ENCODE measurements around the gene NBEAL1. TPM values are rescaled to one million over a fixed set of nuclear protein-coding genes. Genes with fewer than 3 reads are reported as not detected.
"Not testable (repeated sequence)": the region's sequence is repeated elsewhere in the genome, so short reads cannot be mapped to it uniquely, and the experiment has no call there.

Gene NBEAL1
- total and polyA plus RNA-seq, 4 donors = 3.4 to 43.9 (median 17.7) TPM

GRCh38 chr2:203135105-203135504 is 120.4 kb downstream of the NBEAL1 start:
- Histone ChIP-seq H3K27ac (ENCODE audit: low read depth, low read length) (no peak overlapping the region), H3K9me3 (ENCODE audit: control insufficient read depth, insufficient read depth, low read length) (no peaks in the 10 kb centered on the region), H3K4me1 (ENCODE audit: control insufficient read depth, insufficient read depth, low read length) (no peaks in the 10 kb centered on the region), H3K36me3 (ENCODE audit: control insufficient read depth, insufficient read depth, low read length) (no peaks in the 10 kb centered on the region), H3K4me3 (ENCODE audit: low read depth, low read length) (no peak overlapping the region), H3K27me3 (ENCODE audit: control insufficient read depth, insufficient read depth, low read length) (no peaks in the 10 kb centered on the region)
- DNase-seq (ENCODE audit: low read depth in 4 of 6, low spot score in 6 of 6) = no peak
- 96% methylated on average over 3 of the region's 4 CpGs for WGBS (ENCODE audit: insufficient coverage)

- Histone ChIP-seq H3K27ac (ENCODE audit: low read depth, low read length) (no peak overlapping the region), H3K36me3 (ENCODE audit: control insufficient read depth, insufficient read depth, low read length) (peaks cover 2% of the 10 kb centered on the region), H3K4me1 (ENCODE audit: control insufficient read depth, insufficient read depth, low read length) (no peaks in the 10 kb centered on the region), H3K4me3 (ENCODE audit: low read depth, low read length) (no peak overlapping the region), H3K9me3 (ENCODE audit: control insufficient read depth, insufficient read depth, low read length) (no peaks in the 10 kb centered on the region), H3K27me3 (ENCODE audit: control insufficient read depth, insufficient read depth, low read length) (no peaks in the 10 kb centered on the region)
- DNase-seq (ENCODE audit: low read depth in 4 of 6, low spot score in 6 of 6) = peak in 2 of 6 donors; percentile 14 to 27
Measured at GRCh38 chr2:203143391-203143790, 128.7 kb downstream of the NBEAL1 start.

GRCh38 chr2:203149194-203149593 is 134.5 kb downstream of the NBEAL1 start:
- peaks cover 4% of the 10 kb centered on the region for H3K9me3 ChIP-seq (ENCODE audit: control insufficient read depth, insufficient read depth, low read length)
- H3K36me3 ChIP-seq (ENCODE audit: control insufficient read depth, insufficient read depth, low read length) = peaks cover 5% of the 10 kb centered on the region
- H3K4me3 ChIP-seq (ENCODE audit: low read depth, low read length) = no peak overlapping the region
- no peaks in the 10 kb centered on the region for H3K27me3 ChIP-seq (ENCODE audit: control insufficient read depth, insufficient read depth, low read length)
- H3K4me1 ChIP-seq (ENCODE audit: control insufficient read depth, insufficient read depth, low read length) = no peaks in the 10 kb centered on the region
- no peak for DNase-seq (ENCODE audit: low read depth in 4 of 6, low spot score in 6 of 6)
- WGBS (ENCODE audit: insufficient coverage) = no CpG with 5 or more reads among the region's 1 CpG
- no peak overlapping the region for H3K27ac ChIP-seq (ENCODE audit: low read depth, low read length)

GRCh38 chr2:203155406-203155805 is 140.7 kb downstream of the NBEAL1 start:
- Histone ChIP-seq H3K36me3 (ENCODE audit: control insufficient read depth, insufficient read depth, low read length) (peaks cover 6% of the 10 kb centered on the region), H3K27me3 (ENCODE audit: control insufficient read depth, insufficient read depth, low read length) (no peaks in the 10 kb centered on the region), H3K4me3 (ENCODE audit: low read depth, low read length) (no peak overlapping the region), H3K9me3 (ENCODE audit: control insufficient read depth, insufficient read depth, low read length) (no peaks in the 10 kb centered on the region), H3K27ac (ENCODE audit: low read depth, low read length) (no peak overlapping the region), H3K4me1 (ENCODE audit: control insufficient read depth, insufficient read depth, low read length) (no peaks in the 10 kb centered on the region)
- DNase-seq (ENCODE audit: low read depth in 4 of 6, low spot score in 6 of 6) = no peak
- WGBS (ENCODE audit: insufficient coverage) = 40% methylated on average over 1 of the region's 1 CpG

- not testable (repeated sequence) for H3K27ac ChIP-seq (ENCODE audit: low read depth, low read length); H3K4me3 ChIP-seq (ENCODE audit: low read depth, low read length); H3K27me3 ChIP-seq (ENCODE audit: control insufficient read depth, insufficient read depth, low read length); H3K9me3 ChIP-seq (ENCODE audit: control insufficient read depth, insufficient read depth, low read length); H3K36me3 ChIP-seq (ENCODE audit: control insufficient read depth, insufficient read depth, low read length); DNase-seq (ENCODE audit: low read depth in 4 of 6, low spot score in 6 of 6); H3K4me1 ChIP-seq (ENCODE audit: control insufficient read depth, insufficient read depth, low read length)
- WGBS (ENCODE audit: insufficient coverage) = no CpG with 5 or more reads among the region's 5 CpGs
Measured at GRCh38 chr2:203162722-203163121, 148.0 kb downstream of the NBEAL1 start.

- 100% methylated on average over 1 of the region's 1 CpG for WGBS (ENCODE audit: insufficient coverage)
Measured at GRCh38 chr2:203164311-203164935, 149.7 kb downstream of the NBEAL1 start.

GRCh38 chr2:203167751-203168150 is 153.1 kb downstream of the NBEAL1 start:
- Histone ChIP-seq H3K9me3 (ENCODE audit: control insufficient read depth, insufficient read depth, low read length) (no peaks in the 10 kb centered on the region), H3K4me1 (ENCODE audit: control insufficient read depth, insufficient read depth, low read length) (no peaks in the 10 kb centered on the region), H3K27me3 (ENCODE audit: control insufficient read depth, insufficient read depth, low read length) (no peaks in the 10 kb centered on the region), H3K4me3 (ENCODE audit: low read depth, low read length) (no peak overlapping the region), H3K36me3 (ENCODE audit: control insufficient read depth, insufficient read depth, low read length) (no peaks in the 10 kb centered on the region), H3K27ac (ENCODE audit: low read depth, low read length) (no peak overlapping the region)
- DNase-seq (ENCODE audit: low read depth in 4 of 6, low spot score in 6 of 6) = no peak
- 92% methylated on average over 2 of the region's 5 CpGs for WGBS (ENCODE audit: insufficient coverage)

More at GRCh38 chr2:203164311-203164935, 149.7 kb downstream of the NBEAL1 start:
- H3K4me1 ChIP-seq (ENCODE audit: control insufficient read depth, insufficient read depth, low read length) = no peaks in the 10 kb centered on the region
- H3K4me3 ChIP-seq (ENCODE audit: low read depth, low read length) = no peak overlapping the region
- no peak overlapping the region for H3K27ac ChIP-seq (ENCODE audit: low read depth, low read length)
- no peaks in the 10 kb centered on the region for H3K9me3 ChIP-seq (ENCODE audit: control insufficient read depth, insufficient read depth, low read length)
- H3K36me3 ChIP-seq (ENCODE audit: control insufficient read depth, insufficient read depth, low read length) = peaks cover 3% of the 10 kb centered on the region
- DNase-seq (ENCODE audit: low read depth in 4 of 6, low spot score in 6 of 6) = no peak
- no peaks in the 10 kb centered on the region for H3K27me3 ChIP-seq (ENCODE audit: control insufficient read depth, insufficient read depth, low read length)

GRCh38 chr2:203170502-203170901 is 155.8 kb downstream of the NBEAL1 start:
- DNase-seq (ENCODE audit: low read depth in 4 of 6, low spot score in 6 of 6) = no peak
- Histone ChIP-seq H3K27ac (ENCODE audit: low read depth, low read length) (no peak overlapping the region), H3K36me3 (ENCODE audit: control insufficient read depth, insufficient read depth, low read length) (no peaks in the 10 kb centered on the region), H3K27me3 (ENCODE audit: control insufficient read depth, insufficient read depth, low read length) (no peaks in the 10 kb centered on the region), H3K9me3 (ENCODE audit: control insufficient read depth, insufficient read depth, low read length) (no peaks in the 10 kb centered on the region), H3K4me3 (ENCODE audit: low read depth, low read length) (no peak overlapping the region), H3K4me1 (ENCODE audit: control insufficient read depth, insufficient read depth, low read length) (no peaks in the 10 kb centered on the region)
- WGBS (ENCODE audit: insufficient coverage) = 62% methylated on average over 3 of the region's 4 CpGs

- Histone ChIP-seq H3K4me1 (ENCODE audit: control insufficient read depth, insufficient read depth, low read length) (no peaks in the 10 kb centered on the region), H3K27ac (ENCODE audit: low read depth, low read length) (no peak overlapping the region), H3K4me3 (ENCODE audit: low read depth, low read length) (no peak overlapping the region), H3K9me3 (ENCODE audit: control insufficient read depth, insufficient read depth, low read length) (no peaks in the 10 kb centered on the region), H3K27me3 (ENCODE audit: control insufficient read depth, insufficient read depth, low read length) (no peaks in the 10 kb centered on the region), H3K36me3 (ENCODE audit: control insufficient read depth, insufficient read depth, low read length) (no peaks in the 10 kb centered on the region)
- WGBS (ENCODE audit: insufficient coverage) = no CpG with 5 or more reads among the region's 1 CpG
- DNase-seq (ENCODE audit: low read depth in 4 of 6, low spot score in 6 of 6) = no peak
Measured at GRCh38 chr2:203175371-203175770, 160.7 kb downstream of the NBEAL1 start.

GRCh38 chr2:203177361-203177760 is 162.7 kb downstream of the NBEAL1 start:
- DNase-seq (ENCODE audit: low read depth in 4 of 6, low spot score in 6 of 6) = no peak
- H3K27ac ChIP-seq (ENCODE audit: low read depth, low read length) = no peak overlapping the region
- no peaks in the 10 kb centered on the region for H3K36me3 ChIP-seq (ENCODE audit: control insufficient read depth, insufficient read depth, low read length)
- no peaks in the 10 kb centered on the region for H3K9me3 ChIP-seq (ENCODE audit: control insufficient read depth, insufficient read depth, low read length)
- no peaks in the 10 kb centered on the region for H3K27me3 ChIP-seq (ENCODE audit: control insufficient read depth, insufficient read depth, low read length)
- H3K4me3 ChIP-seq (ENCODE audit: low read depth, low read length) = no peak overlapping the region
- H3K4me1 ChIP-seq (ENCODE audit: control insufficient read depth, insufficient read depth, low read length) = no peaks in the 10 kb centered on the region

Measured in spinal cord (tissue), 10 donors.